NCI-H1048 (cell line): ENCODE measurements around the gene RNF222.

Source experiments
- DNase-seq: peaks from one replicate; lab custom pipeline; 2025; lab: John Stamatoyannopoulos, UW

RNF222 gene

GRCh38 chr17:8345052-8345690 lies 52.5 kb downstream of the RNF222 start:
- DNase-seq = no peak

- DNase-seq = no peak
Observed at GRCh38 chr17:8341456-8341855, 56.2 kb downstream of the RNF222 start.
